ENCODE data around the gene TRDMT1.

TRDMT1 gene

GRCh38 chr10:17209302-17209701 lies 7.8 kb upstream of the TRDMT1 start:
- no peak for DNase-seq

GRCh38 chr10:17208476-17208875 lies 7.0 kb upstream of the TRDMT1 start:
- DNase-seq, result no peak

GRCh38 chr10:17206210-17206709 lies 4.8 kb upstream of the TRDMT1 start:
- DNase-seq, result no peak

DNA sequence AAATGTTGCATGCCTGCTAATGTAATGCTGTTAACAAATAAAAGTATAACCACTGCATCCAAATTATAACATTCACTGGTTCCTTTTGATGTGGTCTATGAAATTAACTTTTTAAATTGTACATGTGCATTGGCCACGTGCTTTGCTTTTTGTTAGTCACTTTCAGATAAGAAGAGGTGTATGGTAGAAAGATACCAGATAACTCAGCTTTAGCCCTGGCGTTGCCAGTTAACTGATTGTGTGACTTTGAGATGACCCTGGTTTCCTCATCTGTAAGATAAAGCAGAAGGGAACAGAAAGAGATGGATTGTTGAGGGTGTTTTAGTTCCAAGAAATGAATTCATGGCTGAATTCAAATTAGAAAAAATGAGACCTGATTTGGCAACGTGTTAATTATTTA lies 1.9 kb upstream of the TRDMT1 start:
- DNase-seq, result no peak

GRCh38 chr10:17202999-17203398 lies 1.5 kb upstream of the TRDMT1 start:
- no peak for DNase-seq

DNA sequence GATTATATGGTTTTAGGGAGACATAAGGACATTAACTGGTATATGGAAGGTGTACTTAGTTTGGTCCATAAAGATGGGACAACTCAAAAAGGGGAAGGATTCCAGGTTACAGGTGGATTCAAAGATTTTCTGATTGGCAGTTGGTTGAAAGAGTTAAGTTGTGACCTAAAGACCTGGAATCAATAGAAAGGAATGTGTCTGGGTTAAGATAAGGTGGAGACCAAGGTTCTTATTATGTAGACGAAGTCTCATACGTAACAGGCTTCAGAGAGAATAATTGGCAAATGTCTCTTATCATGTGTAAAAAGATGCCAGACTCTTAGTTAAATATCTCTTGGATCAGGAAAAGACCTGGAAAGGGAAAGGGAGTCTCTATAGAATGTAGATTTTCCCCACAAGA lies 1.0 kb upstream of the TRDMT1 start:
- DNase-seq, result no peak

GRCh38 chr10:17201794-17202116 lies 283 bp upstream of the TRDMT1 start:
- no peak for DNase-seq

DNA sequence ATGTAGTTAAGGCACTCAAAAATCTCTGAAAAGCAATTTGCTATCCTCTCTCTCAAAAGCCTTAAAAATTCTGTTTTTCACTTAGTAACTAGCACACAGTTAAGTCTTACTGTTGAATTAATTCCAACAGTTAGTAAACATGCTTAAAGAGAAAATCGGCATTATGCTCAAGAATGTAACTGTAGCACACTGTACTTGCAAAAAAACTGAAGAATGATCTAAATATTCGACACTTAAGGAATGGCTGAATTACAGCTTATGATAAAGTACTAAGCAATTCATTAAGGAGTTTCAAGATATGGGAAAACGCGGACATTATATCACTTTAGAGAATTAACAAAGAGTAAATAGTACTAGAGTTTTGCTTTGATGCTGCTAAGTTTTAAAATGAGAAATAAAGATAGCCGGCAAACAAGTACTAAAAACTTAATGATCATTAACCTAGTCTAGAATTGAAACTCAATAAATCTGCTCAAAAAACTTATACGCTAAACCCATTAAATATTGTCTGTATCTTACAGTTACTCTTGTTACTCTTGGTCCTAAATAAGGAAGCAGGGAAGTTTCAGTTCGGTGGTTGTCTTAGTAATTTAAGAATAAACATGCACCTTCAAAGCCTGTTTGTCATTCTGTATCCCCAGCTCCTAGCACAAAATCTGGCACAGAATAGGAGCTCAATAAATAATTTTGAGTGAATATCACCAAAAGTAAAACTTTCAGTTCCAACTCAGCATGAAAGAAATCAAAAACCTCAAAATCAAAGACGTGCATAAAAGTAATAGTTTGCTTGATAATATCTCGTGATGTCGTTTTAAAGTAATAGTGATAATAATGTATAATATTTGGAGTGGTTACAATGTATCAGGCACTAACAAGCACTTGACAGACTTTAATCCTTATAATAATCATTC lies 1.2 kb downstream of the TRDMT1 start:
- no peak for DNase-seq

DNA sequence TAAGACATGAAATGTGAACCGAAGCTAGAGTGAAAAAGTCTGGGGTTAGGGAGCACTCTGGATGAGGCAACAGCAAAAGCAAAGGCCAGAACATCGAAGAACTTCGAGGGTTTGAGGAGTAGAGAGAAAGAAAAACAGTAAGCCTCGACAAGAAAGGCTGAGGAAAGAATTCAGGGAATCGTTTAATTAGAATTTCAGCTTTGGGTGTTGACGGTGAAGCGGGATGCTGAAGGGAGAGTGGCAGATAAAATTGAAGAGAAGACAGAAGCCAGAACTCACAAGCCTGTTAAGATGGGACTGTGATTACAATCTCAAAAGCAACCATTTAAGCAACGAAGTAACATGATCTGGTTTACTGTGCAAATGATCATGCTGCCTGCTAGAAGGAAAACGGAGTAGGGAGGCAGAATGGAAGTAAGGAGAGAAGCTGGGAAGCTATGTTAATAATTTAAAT lies 2.1 kb downstream of the TRDMT1 start:
- DNase-seq, result no peak

GRCh38 chr10:17196573-17196972 lies 4.9 kb downstream of the TRDMT1 start:
- DNase-seq, result no peak

GRCh38 chr10:17196045-17196444 lies 5.4 kb downstream of the TRDMT1 start:
- DNase-seq, result no peak

- no peak for DNase-seq
Observed at GRCh38 chr10:17195083-17195482, 6.4 kb downstream of the TRDMT1 start.

- no peak for DNase-seq
Observed at GRCh38 chr10:17190602-17191001, 10.9 kb downstream of the TRDMT1 start.

- DNase-seq, result no peak
Observed at GRCh38 chr10:17188644-17189172, 12.8 kb downstream of the TRDMT1 start.

- no peak for DNase-seq
Observed at GRCh38 chr10:17185873-17186272, 15.6 kb downstream of the TRDMT1 start.

DNA sequence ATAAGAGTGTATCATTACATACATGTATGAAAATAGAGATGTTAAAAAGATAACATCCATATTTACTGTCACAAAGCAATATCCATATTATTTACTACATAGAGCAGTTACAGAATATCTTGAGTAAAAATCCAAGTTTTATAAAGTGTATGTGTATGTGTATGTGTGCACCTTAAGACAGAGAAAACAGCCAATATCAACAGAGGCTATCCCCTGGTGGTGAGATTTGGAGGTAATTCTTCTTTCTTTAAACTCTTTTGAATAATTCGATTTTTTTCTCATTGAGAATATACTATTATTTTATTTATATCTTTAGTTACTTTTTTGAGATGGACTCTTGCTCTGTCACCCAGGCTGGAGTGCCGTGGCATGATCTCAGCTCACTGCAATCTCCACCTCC lies 18.4 kb downstream of the TRDMT1 start:
- no peak for DNase-seq

GRCh38 chr10:17181751-17182150 lies 19.7 kb downstream of the TRDMT1 start:
- DNase-seq, result no peak

DNA sequence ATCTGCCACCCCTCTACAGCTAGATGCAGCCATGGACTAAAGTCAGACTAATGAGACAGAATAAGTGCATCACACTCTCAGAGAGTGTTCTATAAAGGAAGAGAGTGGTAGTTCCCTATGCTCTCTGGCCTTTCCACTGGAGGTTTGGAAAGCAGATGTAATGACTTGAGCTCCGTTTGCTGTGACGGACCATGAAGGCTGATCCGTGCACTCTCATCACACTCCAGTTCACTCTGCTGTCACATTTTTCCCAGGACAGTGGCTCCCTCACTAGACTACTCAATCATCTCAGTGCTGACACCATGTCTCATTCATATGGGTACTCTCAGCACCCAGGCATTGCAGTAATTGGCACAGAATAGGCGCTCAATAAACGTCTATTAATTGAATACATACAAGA lies 20.4 kb downstream of the TRDMT1 start:
- no peak for DNase-seq

DNA sequence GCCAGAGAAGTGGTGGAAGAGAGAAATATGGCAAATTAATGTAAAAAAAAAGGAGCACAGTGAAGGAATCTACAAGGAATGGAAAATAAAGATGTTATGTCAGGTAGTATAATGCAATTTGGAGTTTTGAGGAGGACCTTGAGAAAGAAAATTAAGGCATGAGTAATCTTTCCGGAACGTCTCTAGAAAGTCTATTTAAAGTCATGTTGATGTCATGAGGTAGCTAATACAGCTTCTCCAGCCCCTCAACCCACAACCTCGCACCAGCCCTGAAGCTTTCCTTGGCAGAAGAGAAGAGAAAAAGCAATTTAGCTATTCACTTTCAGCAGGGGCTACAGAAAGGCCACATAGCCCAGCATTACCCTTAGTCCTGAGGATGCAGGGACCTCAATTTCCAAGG lies 22.5 kb downstream of the TRDMT1 start:
- no peak for DNase-seq

GRCh38 chr10:17178006-17178405 lies 23.5 kb downstream of the TRDMT1 start:
- DNase-seq, result no peak

GRCh38 chr10:17177014-17177413 lies 24.5 kb downstream of the TRDMT1 start:
- DNase-seq, result no peak

DNA sequence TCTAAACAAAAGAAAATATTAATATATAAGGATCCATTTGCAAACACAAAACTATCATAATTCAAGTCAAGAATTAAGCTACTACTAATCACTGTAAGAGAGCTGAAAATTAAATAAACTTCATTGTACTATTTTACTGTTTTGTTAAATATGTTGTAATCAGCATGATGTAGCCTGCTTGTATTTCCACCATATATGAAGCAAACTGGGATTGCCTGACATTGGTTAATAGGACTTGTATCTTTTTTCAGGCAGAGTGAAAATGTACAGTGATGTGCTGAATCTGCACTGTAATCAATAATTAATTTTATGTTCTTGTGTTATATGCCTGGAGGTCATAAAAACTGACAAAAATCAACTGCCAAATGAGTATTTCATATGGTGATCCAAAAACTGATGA lies 25.4 kb downstream of the TRDMT1 start:
- no peak for DNase-seq

DNA sequence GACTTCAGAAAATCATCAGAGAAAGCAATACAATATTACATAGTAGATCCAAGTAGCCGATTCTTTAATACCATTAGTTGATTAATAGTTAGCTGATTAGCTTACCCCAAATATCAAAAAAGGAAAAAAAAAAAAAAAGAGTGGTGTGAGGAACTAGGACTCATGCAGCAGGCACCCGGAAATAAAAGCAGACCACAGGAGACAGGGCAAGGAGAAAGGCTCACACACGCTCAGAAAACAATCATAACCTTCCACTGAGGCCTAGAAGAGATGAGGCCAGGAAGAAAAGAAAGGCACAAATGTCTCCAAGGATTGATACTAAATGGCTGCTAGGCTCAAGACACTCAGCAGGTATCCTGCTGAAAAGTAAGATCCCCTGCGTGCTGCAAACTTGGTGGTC lies 25.9 kb downstream of the TRDMT1 start:
- no peak for DNase-seq

DNA sequence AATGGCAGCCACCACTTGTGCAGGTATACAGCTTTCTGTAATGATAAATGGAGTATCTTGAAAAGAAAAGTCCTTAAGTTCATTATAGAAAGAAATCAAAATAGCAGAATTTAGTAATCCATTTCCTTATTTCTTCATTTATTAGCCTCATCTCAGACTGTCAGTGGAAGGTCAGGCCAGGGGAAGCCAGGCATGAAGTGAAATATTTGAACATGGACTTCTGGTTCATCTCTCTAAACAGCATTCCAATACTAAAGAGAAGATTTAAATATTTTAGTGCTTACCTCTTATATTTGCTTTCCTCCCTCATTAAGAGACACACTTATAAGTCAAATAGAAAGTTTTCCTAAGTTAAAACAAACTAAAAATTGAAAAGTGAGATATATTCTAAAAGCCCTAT lies 26.8 kb downstream of the TRDMT1 start:
- no peak for DNase-seq

Data from NCI-H187 treated with DMSO at 0.1 percent for 48 hours (cell line).